ENCODE results near the gene CFAP210. TPM values are rescaled to one million over a fixed set of nuclear protein-coding genes. Genes with fewer than 3 reads are reported as not detected.
"Not testable (repeated sequence)": the region's sequence is repeated elsewhere in the genome, so short reads cannot be mapped to it uniquely, and the experiment has no call there.

The CFAP210 gene
- total RNA-seq, 1 donor from 2014 or later: not detected

DNA sequence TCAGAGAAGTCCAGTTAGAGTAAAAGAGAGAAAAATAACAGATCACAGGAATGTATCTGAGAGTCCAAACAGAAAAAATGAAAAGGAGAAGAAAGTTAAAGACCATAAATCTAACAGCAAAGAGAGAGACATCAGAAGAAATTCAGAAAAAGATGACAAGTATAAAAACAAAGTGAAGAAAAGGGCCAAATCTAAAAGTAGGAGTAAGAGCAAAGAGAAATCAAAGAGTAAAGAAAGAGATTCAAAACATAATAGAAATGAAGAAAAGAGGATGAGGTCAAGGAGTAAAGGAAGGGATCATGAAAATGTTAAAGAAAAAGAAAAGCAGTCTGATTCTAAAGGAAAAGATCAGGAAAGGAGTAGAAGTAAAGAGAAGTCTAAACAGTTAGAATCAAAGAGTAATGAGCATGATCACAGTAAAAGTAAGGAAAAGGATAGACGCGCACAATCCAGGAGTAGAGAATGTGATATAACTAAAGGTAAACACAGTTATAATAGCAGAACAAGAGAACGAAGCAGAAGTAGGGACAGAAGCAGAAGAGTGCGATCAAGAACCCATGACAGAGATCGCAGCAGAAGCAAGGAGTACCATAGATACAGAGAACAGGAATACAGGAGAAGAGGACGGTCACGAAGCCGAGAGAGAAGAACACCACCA is 57.6 kb downstream of the CFAP210 start:
- no peak overlapping the region for H3K27ac Mint-ChIP-seq (ENCODE audit: unreplicated experiment)
- no peaks in the 10 kb centered on the region for H3K27me3 Mint-ChIP-seq (ENCODE audit: low read depth)
- TF ChIP-seq, protein P1, sequence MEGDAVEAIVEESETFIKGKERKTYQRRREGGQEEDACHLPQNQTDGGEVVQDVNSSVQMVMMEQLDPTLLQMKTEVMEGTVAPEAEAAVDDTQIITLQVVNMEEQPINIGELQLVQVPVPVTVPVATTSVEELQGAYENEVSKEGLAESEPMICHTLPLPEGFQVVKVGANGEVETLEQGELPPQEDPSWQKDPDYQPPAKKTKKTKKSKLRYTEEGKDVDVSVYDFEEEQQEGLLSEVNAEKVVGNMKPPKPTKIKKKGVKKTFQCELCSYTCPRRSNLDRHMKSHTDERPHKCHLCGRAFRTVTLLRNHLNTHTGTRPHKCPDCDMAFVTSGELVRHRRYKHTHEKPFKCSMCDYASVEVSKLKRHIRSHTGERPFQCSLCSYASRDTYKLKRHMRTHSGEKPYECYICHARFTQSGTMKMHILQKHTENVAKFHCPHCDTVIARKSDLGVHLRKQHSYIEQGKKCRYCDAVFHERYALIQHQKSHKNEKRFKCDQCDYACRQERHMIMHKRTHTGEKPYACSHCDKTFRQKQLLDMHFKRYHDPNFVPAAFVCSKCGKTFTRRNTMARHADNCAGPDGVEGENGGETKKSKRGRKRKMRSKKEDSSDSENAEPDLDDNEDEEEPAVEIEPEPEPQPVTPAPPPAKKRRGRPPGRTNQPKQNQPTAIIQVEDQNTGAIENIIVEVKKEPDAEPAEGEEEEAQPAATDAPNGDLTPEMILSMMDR (IDR thresholded peaks at IDR 0.05): no peak
- no peak for DNase-seq (ENCODE audit: low spot score)
- H3K4me1 Mint-ChIP-seq (ENCODE audit: low read depth): no peaks in the 10 kb centered on the region
- H3K9me3 Mint-ChIP-seq (ENCODE audit: low read depth): no peaks in the 10 kb centered on the region
- H3K4me3 Mint-ChIP-seq (ENCODE audit: unreplicated experiment): no peak overlapping the region
- H3K36me3 Mint-ChIP-seq (ENCODE audit: low read depth): peaks cover 13% of the 10 kb centered on the region

DNA sequence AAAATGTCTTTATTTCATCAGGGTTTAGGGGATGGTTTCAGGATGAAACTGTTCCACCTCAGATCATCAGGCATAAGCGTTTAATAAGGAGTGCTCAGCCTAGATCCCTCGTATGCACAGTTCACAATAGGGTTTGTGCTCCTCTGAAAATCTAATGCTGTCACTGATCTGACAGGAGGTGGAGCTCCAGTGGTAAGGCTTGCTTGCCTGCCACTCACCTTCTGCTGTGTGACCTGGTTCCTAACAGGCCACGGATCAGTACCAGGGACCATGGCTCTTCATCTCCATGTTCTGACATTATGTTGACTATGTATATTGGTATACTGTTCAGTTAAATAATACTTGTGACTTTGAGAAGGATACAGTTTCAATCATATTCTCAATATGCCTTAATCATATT is 68.4 kb downstream of the CFAP210 start:
- Mint-ChIP-seq H3K36me3 (ENCODE audit: low read depth) (peaks cover 11% of the 10 kb centered on the region), H3K4me3 (ENCODE audit: unreplicated experiment) (no peak overlapping the region), H3K4me1 (ENCODE audit: low read depth) (no peaks in the 10 kb centered on the region), H3K27ac (ENCODE audit: unreplicated experiment) (no peak overlapping the region), H3K27me3 (ENCODE audit: low read depth) (no peaks in the 10 kb centered on the region), H3K9me3 (ENCODE audit: low read depth) (no peaks in the 10 kb centered on the region)
- TF ChIP-seq, protein P1 (IDR thresholded peaks at IDR 0.05): no peak
- DNase-seq (ENCODE audit: low spot score): no peak

DNA sequence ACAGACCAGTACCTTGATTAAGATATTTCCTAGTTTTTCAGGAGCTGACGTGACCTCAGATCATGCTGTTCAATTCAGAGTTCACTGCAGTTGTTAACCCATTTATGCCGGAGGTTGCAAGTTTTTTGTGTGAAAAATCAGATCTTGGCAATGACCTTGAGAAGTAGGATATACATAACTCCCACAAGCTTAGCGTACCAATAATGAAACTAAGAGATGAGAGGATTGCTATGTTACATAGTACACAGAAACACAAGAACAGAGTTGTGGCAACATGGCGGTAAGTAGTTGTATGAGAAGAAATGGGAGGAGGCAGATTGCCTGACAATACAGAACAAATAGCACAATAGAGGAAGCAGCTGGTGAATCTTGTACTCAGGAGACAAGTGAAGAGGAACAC is 71.0 kb downstream of the CFAP210 start:
- H3K27ac Mint-ChIP-seq (ENCODE audit: unreplicated experiment): no peak overlapping the region
- TF ChIP-seq, protein P1 (IDR thresholded peaks at IDR 0.05): no peak
- DNase-seq (ENCODE audit: low spot score): no peak
- no peaks in the 10 kb centered on the region for H3K27me3 Mint-ChIP-seq (ENCODE audit: low read depth)
- H3K36me3 Mint-ChIP-seq (ENCODE audit: low read depth): peaks cover 23% of the 10 kb centered on the region
- no peak overlapping the region for H3K4me3 Mint-ChIP-seq (ENCODE audit: unreplicated experiment)
- H3K9me3 Mint-ChIP-seq (ENCODE audit: low read depth): peaks cover 9% of the 10 kb centered on the region
- H3K4me1 Mint-ChIP-seq (ENCODE audit: low read depth): peaks cover 9% of the 10 kb centered on the region

DNA sequence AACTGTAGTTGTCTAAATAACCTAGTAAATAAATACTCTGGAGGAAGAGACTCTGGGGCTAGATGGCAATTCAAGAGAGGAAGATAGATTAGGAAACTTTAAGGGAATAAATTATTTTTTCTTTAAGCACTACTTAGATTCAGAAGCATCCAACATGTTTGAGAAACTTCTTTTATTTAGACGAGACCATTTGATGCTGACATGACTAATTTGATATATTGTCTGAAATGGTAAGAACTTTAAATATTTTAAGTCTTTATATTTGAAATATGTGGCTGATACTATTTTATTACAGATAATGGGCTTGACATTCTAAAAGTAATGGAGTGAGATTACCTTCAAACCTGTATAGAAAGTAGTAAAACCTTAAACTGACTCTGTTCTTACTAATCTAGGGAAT is 73.7 kb downstream of the CFAP210 start:
- peaks cover 21% of the 10 kb centered on the region for H3K9me3 Mint-ChIP-seq (ENCODE audit: low read depth)
- no peak overlapping the region for H3K4me3 Mint-ChIP-seq (ENCODE audit: unreplicated experiment)
- TF ChIP-seq, protein P1 (IDR thresholded peaks at IDR 0.05): no peak
- DNase-seq (ENCODE audit: low spot score): no peak
- H3K27ac Mint-ChIP-seq (ENCODE audit: unreplicated experiment): no peak overlapping the region
- peaks cover 45% of the 10 kb centered on the region for H3K36me3 Mint-ChIP-seq (ENCODE audit: low read depth)
- peaks cover 9% of the 10 kb centered on the region for H3K4me1 Mint-ChIP-seq (ENCODE audit: low read depth)
- no peaks in the 10 kb centered on the region for H3K27me3 Mint-ChIP-seq (ENCODE audit: low read depth)

DNA sequence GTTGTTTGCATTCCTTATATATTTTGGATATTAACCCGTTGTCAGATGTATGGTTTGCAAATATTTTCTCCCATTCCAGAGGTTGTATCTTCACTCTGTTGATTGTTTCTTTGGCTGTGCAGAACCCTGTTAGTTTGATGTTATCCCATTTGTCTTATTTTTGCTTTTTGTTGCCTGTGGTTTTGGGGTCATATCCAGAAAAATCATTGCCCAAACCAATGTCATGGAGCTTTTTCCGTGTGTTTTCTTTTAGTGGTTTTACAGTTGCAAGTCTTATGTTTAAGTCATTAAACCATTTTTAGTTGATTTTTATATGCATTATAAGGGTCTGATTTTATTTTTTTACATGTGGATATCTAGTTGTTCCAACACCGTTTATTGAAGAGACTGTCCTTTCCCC is 74.3 kb downstream of the CFAP210 start:
- no peak for DNase-seq (ENCODE audit: low spot score)
- TF ChIP-seq, protein P1 (IDR thresholded peaks at IDR 0.05): no peak
- no peak overlapping the region for H3K4me3 Mint-ChIP-seq (ENCODE audit: unreplicated experiment)
- peaks cover 50% of the 10 kb centered on the region for H3K36me3 Mint-ChIP-seq (ENCODE audit: low read depth)
- H3K27me3 Mint-ChIP-seq (ENCODE audit: low read depth): no peaks in the 10 kb centered on the region
- peaks cover 21% of the 10 kb centered on the region for H3K9me3 Mint-ChIP-seq (ENCODE audit: low read depth)
- no peak overlapping the region for H3K27ac Mint-ChIP-seq (ENCODE audit: unreplicated experiment)
- H3K4me1 Mint-ChIP-seq (ENCODE audit: low read depth): peaks cover 9% of the 10 kb centered on the region

DNA sequence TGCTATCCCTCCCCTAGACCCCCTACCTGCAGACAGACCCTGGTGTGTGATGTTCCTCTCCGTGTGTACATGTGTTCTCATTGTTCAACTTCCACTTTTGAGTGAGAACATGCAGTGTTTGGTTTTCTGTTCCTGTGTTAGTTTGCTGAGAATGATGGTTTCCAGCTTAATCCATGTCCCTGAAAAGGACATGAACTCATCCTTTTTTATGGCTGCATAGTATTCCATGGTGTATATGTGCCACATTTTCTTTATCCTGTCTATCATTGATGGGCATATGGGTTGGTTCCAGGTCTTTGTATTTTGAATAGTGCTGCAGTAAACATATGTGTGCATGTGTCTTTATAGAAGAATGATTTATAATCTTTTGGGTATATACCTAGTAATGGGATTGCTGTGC is 78.2 kb downstream of the CFAP210 start:
- Mint-ChIP-seq H3K9me3 (ENCODE audit: low read depth) (peaks cover 21% of the 10 kb centered on the region), H3K36me3 (ENCODE audit: low read depth) (peaks cover 55% of the 10 kb centered on the region), H3K27ac (ENCODE audit: unreplicated experiment) (peak overlapping the region; percentile 32)
- not testable (repeated sequence) for H3K4me3 Mint-ChIP-seq (ENCODE audit: unreplicated experiment); H3K4me1 Mint-ChIP-seq (ENCODE audit: low read depth); H3K27me3 Mint-ChIP-seq (ENCODE audit: low read depth); DNase-seq (ENCODE audit: low spot score)
